OCI-LY3 (cell line): ENCODE data around the gene TP63.

Experiments used
- H2AFZ ChIP-seq: fragments of 200-600, 300-600 bp; shearing (Covaris generic); 2 replicates; pipeline ENCODE4 v1.6.0; 2014; ENCODE audit warnings: antibody characterized with exemption, low read depth, low read length
- H3K27ac ChIP-seq: fragments of 200-600, 300-600 bp; sonication (generic); 2 replicates; pipeline ENCODE4 v1.5.1; 2014; ENCODE audit warnings: mild to moderate bottlenecking, low read length, moderate library complexity, mixed read lengths
- H3K27me3 ChIP-seq: fragments of 200-600, 300-600 bp; sonication (generic); 2 replicates; pipeline ENCODE4 v1.6.1; 2014; ENCODE audit warnings: low read depth, low read length, mixed read lengths
- H3K36me3 ChIP-seq: fragments of 200-600, 300-600 bp; sonication (generic); replicated peaks from 2 replicates; pipeline ENCODE3; 2014; ENCODE audit warnings: low read depth, low read length, mixed read lengths
- H3K4me1 ChIP-seq: fragments of 300-600, 200-600 bp; sonication (generic); 2 replicates; pipeline ENCODE4 v1.6.1; 2014; ENCODE audit warnings: low read length, mixed read lengths
- H3K4me2 ChIP-seq: fragments of 200-600, 300-600 bp; sonication (generic); 2 replicates; pipeline ENCODE4 v1.6.1; 2014; ENCODE audit warnings: low read length, mixed read lengths
- H3K4me3 ChIP-seq: fragments of 300-600, 200-600 bp; sonication (generic); 2 replicates; pipeline ENCODE4 v1.5.1; 2014; ENCODE audit warnings: antibody characterized with exemption, mild to moderate bottlenecking, low read length, moderate library complexity
- H3K79me2 ChIP-seq: fragments of 300-600, 200-600 bp; shearing (Covaris generic); 2 replicates; pipeline ENCODE4 v1.6.1; 2014; ENCODE audit warnings: mild to moderate bottlenecking, low read length, mixed read lengths
- H3K9ac ChIP-seq: fragments of 300-600, 200-600 bp; shearing (Covaris generic); 2 replicates; pipeline ENCODE4 v1.6.0; 2014; ENCODE audit warnings: mild to moderate bottlenecking, low read length, moderate library complexity
- H3K9me3 ChIP-seq: fragments of 200-600, 300-600 bp; shearing (Covaris generic); 2 replicates; pipeline ENCODE4 v1.6.1; 2014; ENCODE audit warnings: low read length, mixed read lengths; ENCODE audit not compliant: insufficient read depth
- H4K20me1 ChIP-seq: fragments of 200-600, 300-600 bp; sonication (generic); 2 replicates; pipeline ENCODE4 v1.6.1; 2016; ENCODE audit warnings: low read length, mixed read lengths; ENCODE audit not compliant: insufficient read depth
- EZH2phosphoT487 ChIP-seq: fragments of 200-600 bp; shearing (Covaris generic); IDR thresholded peaks from 2 replicates; pipeline ENCODE4 v1.6.1; 2018; ENCODE audit warnings: antibody characterized with exemption, mixed run types, low read depth
- TF ChIP-seq, protein P1 (sequence below): fragments of 200-600, 300-600 bp; sonication (generic); IDR thresholded peaks from 2 replicates; pipeline ENCODE4 v1.5.1; 2014; ENCODE audit warnings: antibody characterized with exemption, low read length, low read depth

The TP63 gene

DNA sequence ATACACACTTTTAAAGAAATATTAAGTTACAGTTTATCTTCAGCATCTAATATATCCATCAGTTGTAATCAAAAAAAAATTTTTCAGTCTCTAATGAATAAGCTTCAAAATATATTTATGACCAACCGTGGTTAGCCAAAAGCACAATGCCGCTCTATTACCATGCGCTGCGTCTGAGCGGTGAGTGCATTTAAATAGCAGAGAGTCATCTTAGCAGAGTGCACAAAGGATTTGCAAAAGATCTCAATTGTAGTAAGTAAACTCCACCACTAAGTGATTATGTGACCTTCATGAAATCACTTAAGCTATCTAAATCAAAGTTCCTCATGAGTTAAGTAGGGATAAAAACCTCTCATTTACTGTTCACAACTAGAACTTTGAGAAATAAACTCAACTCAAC, 4.9 kb downstream of the TP63 start:
- Histone ChIP-seq H4K20me1 (no peaks in the 10 kb centered on the region), H2AFZ (no peak overlapping the region), H3K4me2 (peak overlapping the region; percentile 96), H3K27ac (peak overlapping the region; percentile 96), H3K79me2 (peaks cover 91% of the 10 kb centered on the region), H3K4me1 (peaks cover 72% of the 10 kb centered on the region), H3K9ac (peak overlapping the region; percentile 93), H3K27me3 (no peaks in the 10 kb centered on the region), H3K4me3 (peak overlapping the region; percentile 78), H3K9me3 (no peaks in the 10 kb centered on the region), H3K36me3 (no peaks in the 10 kb centered on the region)
- TF ChIP-seq, protein P1, sequence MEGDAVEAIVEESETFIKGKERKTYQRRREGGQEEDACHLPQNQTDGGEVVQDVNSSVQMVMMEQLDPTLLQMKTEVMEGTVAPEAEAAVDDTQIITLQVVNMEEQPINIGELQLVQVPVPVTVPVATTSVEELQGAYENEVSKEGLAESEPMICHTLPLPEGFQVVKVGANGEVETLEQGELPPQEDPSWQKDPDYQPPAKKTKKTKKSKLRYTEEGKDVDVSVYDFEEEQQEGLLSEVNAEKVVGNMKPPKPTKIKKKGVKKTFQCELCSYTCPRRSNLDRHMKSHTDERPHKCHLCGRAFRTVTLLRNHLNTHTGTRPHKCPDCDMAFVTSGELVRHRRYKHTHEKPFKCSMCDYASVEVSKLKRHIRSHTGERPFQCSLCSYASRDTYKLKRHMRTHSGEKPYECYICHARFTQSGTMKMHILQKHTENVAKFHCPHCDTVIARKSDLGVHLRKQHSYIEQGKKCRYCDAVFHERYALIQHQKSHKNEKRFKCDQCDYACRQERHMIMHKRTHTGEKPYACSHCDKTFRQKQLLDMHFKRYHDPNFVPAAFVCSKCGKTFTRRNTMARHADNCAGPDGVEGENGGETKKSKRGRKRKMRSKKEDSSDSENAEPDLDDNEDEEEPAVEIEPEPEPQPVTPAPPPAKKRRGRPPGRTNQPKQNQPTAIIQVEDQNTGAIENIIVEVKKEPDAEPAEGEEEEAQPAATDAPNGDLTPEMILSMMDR: no peak
- no peak for TF ChIP-seq EZH2phosphoT487

DNA sequence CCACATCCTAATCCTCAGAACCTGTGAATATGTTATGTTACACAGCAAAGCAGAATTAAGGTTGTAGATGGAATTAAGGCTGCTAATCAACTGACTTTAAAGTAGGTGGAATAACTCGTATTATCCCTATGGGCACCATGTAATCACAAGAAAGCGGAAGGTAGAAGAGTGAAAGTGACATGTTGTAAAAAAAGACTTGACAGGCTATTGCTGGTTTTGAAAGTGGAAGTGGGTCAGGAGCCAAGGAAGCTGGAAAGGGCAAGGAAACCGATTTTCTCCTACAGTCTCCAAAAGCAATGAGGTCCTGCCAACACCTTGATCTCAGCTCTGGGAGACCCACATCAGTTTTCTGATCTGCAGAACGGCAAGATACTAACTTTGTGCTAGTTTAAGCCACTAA, 6.6 kb downstream of the TP63 start:
- H3K79me2 ChIP-seq: peaks cover 92% of the 10 kb centered on the region
- H3K4me3 ChIP-seq: peak overlapping the region; percentile 78
- H3K9me3 ChIP-seq: no peaks in the 10 kb centered on the region
- H4K20me1 ChIP-seq: no peaks in the 10 kb centered on the region
- H3K27ac ChIP-seq: peak overlapping the region; percentile 96
- H3K9ac ChIP-seq: peak overlapping the region; percentile 93
- H3K4me2 ChIP-seq: peak overlapping the region; percentile 96
- H3K4me1 ChIP-seq: peaks cover 88% of the 10 kb centered on the region
- no peak overlapping the region for H2AFZ ChIP-seq
- no peaks in the 10 kb centered on the region for H3K27me3 ChIP-seq
- H3K36me3 ChIP-seq: no peaks in the 10 kb centered on the region
- no peak for TF ChIP-seq EZH2phosphoT487
- TF ChIP-seq, protein P1: no peak

GRCh38 chr3:189638276-189639031, 7.3 kb downstream of the TP63 start:
- Histone ChIP-seq H3K4me3 (peak overlapping the region; percentile 78), H4K20me1 (no peaks in the 10 kb centered on the region), H3K4me2 (peak overlapping the region; percentile 96), H3K9me3 (no peaks in the 10 kb centered on the region), H3K9ac (peak overlapping the region; percentile 93), H2AFZ (no peak overlapping the region), H3K27ac (peak overlapping the region; percentile 96), H3K27me3 (no peaks in the 10 kb centered on the region), H3K36me3 (peaks cover 4% of the 10 kb centered on the region), H3K79me2 (peaks cover 90% of the 10 kb centered on the region), H3K4me1 (peaks cover 86% of the 10 kb centered on the region)
- TF ChIP-seq EZH2phosphoT487: no peak
- TF ChIP-seq, protein P1: no peak

GRCh38 chr3:189641776-189642175, 10.6 kb downstream of the TP63 start:
- Histone ChIP-seq H3K27ac (peak overlapping the region; percentile 47), H3K9ac (peak overlapping the region; percentile 55), H2AFZ (no peak overlapping the region), H3K9me3 (no peaks in the 10 kb centered on the region), H3K4me1 (peaks cover 59% of the 10 kb centered on the region), H3K4me2 (peak overlapping the region; percentile 69), H3K79me2 (peaks cover 82% of the 10 kb centered on the region), H3K36me3 (peaks cover 27% of the 10 kb centered on the region), H3K4me3 (peak overlapping the region; percentile 59), H4K20me1 (no peaks in the 10 kb centered on the region; the same call in 1 of the 2 replicates), H3K27me3 (no peaks in the 10 kb centered on the region)
- TF ChIP-seq, protein P1: no peak
- TF ChIP-seq EZH2phosphoT487: no peak
